K562 (cell line): Measurements from ENCODE around the gene ANKDD1A. TPM values are rescaled to one million over a fixed set of nuclear protein-coding genes. Genes with fewer than 3 reads are reported as not detected.

Source experiments
- ATAC-seq: fragments of 200-7000 bp; cut with Tn5 transposase; 3 replicates; pipeline ENCODE4 v1.9.1; 2020; ENCODE audit warnings: moderate library complexity
- BruUV-seq: library from RNA; stranded (reverse); fragments of 400-500 nt; replicated peaks from 2 replicates; lab custom pipeline; 2021; lab: Mats Ljungman, UMichigan
- CTCF ChIA-PET: fragments of 300-600 bp; formaldehyde crosslinking; extraction: SDS; loops from one replicate; lab custom pipeline; 2021; ENCODE audit warnings: low intra/inter-chr PET ratio; lab: Yijun Ruan, JAX
- POLR2A ChIA-PET: fragments of 300-600, 350-650 bp; sonication (Branson Sonifier 250); formaldehyde crosslinking; extraction: SDS; loops from one replicate; lab custom pipeline; 2021; ENCODE audit warnings: antibody characterized with exemption, inconsistent platforms; lab: Yijun Ruan, JAX
- DNase-seq, 4 experiments: peaks; one replicate each; pipeline versions ENCODE4 v3.0.0 to v3.0.0-alpha.2; 2011 to 2018; ENCODE audit warnings: low spot score in 3 of 4, mixed read lengths in 3 of 4; ENCODE audit errors: extremely low read depth in 1 of 4
- FAIRE-seq: peaks from 2 replicates; lab custom pipeline; 2011; peaks lifted over from hg19 to GRCh38; lab: Jason Lieb, UNC
- H2AFZ ChIP-seq: 2 replicates; pipeline ENCODE4 v1.6.0; 2011; ENCODE audit warnings: low read depth, low read length, control low read depth, inconsistent platforms
- H3K27ac ChIP-seq: fragments of 200-600 bp; 3 replicates; pipeline ENCODE4 v1.8.0; 2011; ENCODE audit warnings: low read depth, mild to moderate bottlenecking, control low read depth, inconsistent platforms, low read length, moderate library complexity, mixed read lengths; ENCODE audit errors: extremely low read depth
- H3K27me3 ChIP-seq, 2 experiments: fragments of 300-600 bp in 1 of 2; 2 replicates in 1 of 2; 3 replicates in 1 of 2; pipeline versions ENCODE4 v1.6.0 to v1.8.0; 2011; ENCODE audit warnings: inconsistent platforms in 2 of 2, low read length in 2 of 2, mild to moderate bottlenecking in 1 of 2, mixed read lengths in 1 of 2, moderate library complexity in 1 of 2; ENCODE audit not compliant: control insufficient read depth in 2 of 2, insufficient read depth in 2 of 2
- H3K36me3 ChIP-seq: fragments of 300-600 bp; 3 replicates; pipeline ENCODE4 v1.8.0; 2011; ENCODE audit warnings: mild to moderate bottlenecking, low read length, inconsistent platforms; ENCODE audit not compliant: control insufficient read depth, insufficient read depth
- H3K4me1 ChIP-seq, 2 experiments: fragments of 200-600 bp in 1 of 2; replicated peaks in 1 of 2; 2 replicates in 1 of 2; 3 replicates in 1 of 2; pipeline versions ENCODE4 v1.5.1 to v1.8.0; 2011; ENCODE audit warnings: inconsistent platforms in 2 of 2, low read length in 2 of 2, mild to moderate bottlenecking in 1 of 2, mixed read lengths in 1 of 2, moderate library complexity in 1 of 2; ENCODE audit not compliant: control insufficient read depth in 2 of 2, insufficient read depth in 2 of 2
- H3K4me2 ChIP-seq: 2 replicates; pipeline ENCODE4 v1.6.1; 2011; ENCODE audit warnings: low read length, control low read depth, inconsistent platforms, mixed read lengths; ENCODE audit not compliant: insufficient read depth
- H3K4me3 ChIP-seq: fragments of 200-600 bp; sonication (generic), shearing (Covaris generic); 2 replicates; pipeline ENCODE4 v1.5.1; 2016; ENCODE audit warnings: control low read depth, inconsistent platforms
- H3K79me2 ChIP-seq: fragments of 200-600 bp; 3 replicates; pipeline ENCODE4 v1.8.0; 2011; ENCODE audit warnings: low read length, inconsistent platforms; ENCODE audit not compliant: control insufficient read depth, insufficient read depth
- H3K9ac ChIP-seq, 2 experiments: 2 replicates each; pipeline versions ENCODE4 v1.6.0 to v1.6.1; 2011; ENCODE audit warnings: low read depth in 2 of 2, low read length in 2 of 2, control low read depth in 1 of 2, inconsistent platforms in 1 of 2, mild to moderate bottlenecking in 1 of 2, mixed read lengths in 1 of 2; ENCODE audit not compliant: insufficient read depth in 1 of 2
- H3K9me1 ChIP-seq: one replicate; pipeline ENCODE4 v1.6.0; 2011; ENCODE audit warnings: inconsistent platforms, mild to moderate bottlenecking, low read length, moderate library complexity; ENCODE audit not compliant: control insufficient read depth, insufficient read depth
- H3K9me3 ChIP-seq: replicated peaks from 2 replicates; pipeline ENCODE4 v1.5.1; 2011; ENCODE audit warnings: low read depth, low read length, inconsistent platforms; ENCODE audit not compliant: control insufficient read depth, insufficient read depth
- H4K20me1 ChIP-seq: replicated peaks from 2 replicates; pipeline ENCODE4 v1.6.1; 2011; ENCODE audit warnings: low read length, inconsistent platforms, mixed read lengths; ENCODE audit not compliant: control insufficient read depth, insufficient read depth
- ASH1L ChIP-seq: fragments of 450-650 bp; IDR thresholded peaks from 2 replicates; pipeline ENCODE4 v1.6.1; 2018; ENCODE audit warnings: borderline replicate concordance, mild to moderate bottlenecking, low read depth; ENCODE audit not compliant: partially characterized antibody
- CCNT2 ChIP-seq: IDR thresholded peaks from 2 replicates; pipeline ENCODE4 v1.6.1; 2011; ENCODE audit warnings: borderline replicate concordance, low read depth, mild to moderate bottlenecking, moderate library complexity, mixed read lengths, low read length; ENCODE audit not compliant: insufficient read length; ENCODE audit errors: extremely low read depth
- COPS2 ChIP-seq: fragments of 450-650 bp; conservative IDR thresholded peaks from 2 replicates; pipeline ENCODE4 v1.6.1; 2016; ENCODE audit warnings: mild to moderate bottlenecking, moderate library complexity
- E2F6 ChIP-seq, 2 experiments: IDR thresholded peaks; 2 replicates each; pipeline ENCODE4 v1.6.1; 2011; ENCODE audit warnings: borderline replicate concordance in 1 of 2, control low read depth in 1 of 2, low read depth in 1 of 2, low read length in 1 of 2, mild to moderate bottlenecking in 1 of 2, mixed read lengths in 1 of 2, moderate library complexity in 1 of 2; ENCODE audit not compliant: insufficient read depth in 1 of 2, insufficient read length in 1 of 2, poor library complexity in 1 of 2, severe bottlenecking in 1 of 2; ENCODE audit errors: extremely low read depth in 1 of 2
- ERF ChIP-seq: fragments of 450-650 bp; formaldehyde crosslinking; IDR thresholded peaks from 2 replicates; pipeline ENCODE4 v1.4.0; 2020; ENCODE audit warnings: mild to moderate bottlenecking, mixed read lengths
- GABPB1 ChIP-seq: sonication (generic); formaldehyde crosslinking; IDR thresholded peaks from 2 replicates; pipeline ENCODE4 v1.8.0; 2022; ENCODE audit warnings: mild to moderate bottlenecking, missing genetic modification reagents
- HNRNPL ChIP-seq: fragments of 200-400 bp; formaldehyde crosslinking; IDR thresholded peaks from 2 replicates; pipeline ENCODE4 v1.6.1; 2017; ENCODE audit warnings: low read depth, mild to moderate bottlenecking, low read length
- IRF9 ChIP-seq: fragments of 450-650 bp; IDR thresholded peaks from 2 replicates; pipeline ENCODE4 v1.6.1; 2016; ENCODE audit warnings: missing biosample characterization, missing genetic modification characterization
- NFIX ChIP-seq: fragments of 250-450 bp; sonication (Bioruptor Pico); IDR thresholded peaks from 2 replicates; pipeline ENCODE4 v1.4.0; 2020; ENCODE audit warnings: low read depth, mild to moderate bottlenecking, moderate library complexity
- NR1H2 ChIP-seq: sonication (generic); formaldehyde crosslinking; IDR thresholded peaks from 2 replicates; pipeline ENCODE4 v1.4.0; 2020; ENCODE audit warnings: mild to moderate bottlenecking, missing genetic modification reagents
- PKNOX1 ChIP-seq: fragments of 450-650 bp; IDR thresholded peaks from 2 replicates; pipeline ENCODE4 v1.6.1; 2016
- POLR2G ChIP-seq: fragments of 200-400 bp; formaldehyde crosslinking; IDR thresholded peaks from 2 replicates; pipeline ENCODE4 v1.6.1; 2017; ENCODE audit warnings: low read depth, mild to moderate bottlenecking, antibody characterized with exemption, low read length, moderate library complexity
- SOX6 ChIP-seq: fragments of 450-650 bp; IDR thresholded peaks from 2 replicates; pipeline ENCODE4 v1.6.1; 2014; ENCODE audit warnings: mild to moderate bottlenecking
- SP1 ChIP-seq: sonication (generic); formaldehyde crosslinking; IDR thresholded peaks from 2 replicates; pipeline ENCODE4 v1.8.1; 2022; ENCODE audit warnings: mild to moderate bottlenecking, missing genetic modification reagents
- STAT5B ChIP-seq: fragments of 250-450 bp; sonication (Bioruptor Pico); IDR thresholded peaks from 2 replicates; pipeline ENCODE4 v1.8.0; 2021; ENCODE audit warnings: mild to moderate bottlenecking, inconsistent platforms
- TCF15 ChIP-seq: fragments of 250-450 bp; sonication (Bioruptor Pico); IDR thresholded peaks from 2 replicates; pipeline ENCODE4 v1.8.0; 2022; ENCODE audit warnings: moderate library complexity, mild to moderate bottlenecking, inconsistent platforms
- ZNF445 ChIP-seq: fragments of 250-450 bp; sonication (Bioruptor Pico); IDR thresholded peaks from 2 replicates; pipeline ENCODE4 v1.4.0; 2020; ENCODE audit warnings: low read depth, mild to moderate bottlenecking, moderate library complexity
- WGBS: fragments of 100-300 bp; shearing (Covaris generic); methylation state at CpG from one replicate; pipeline ENCODE4 v1.1.6; 2016; ENCODE audit warnings: low coverage, mixed read lengths; ENCODE audit not compliant: insufficient coverage; ENCODE audit errors: missing lambda C conversion rate; 5-methylcytosine and 5-hydroxymethylcytosine counted together
- in situ Hi-C: fragments of 300-500 bp; cut with MboI; formaldehyde crosslinking; loops from 4 replicates; pipeline ENCODE4 v1.15.0; 2018; ENCODE audit warnings: inconsistent platforms, mixed read lengths
- intact Hi-C: fragments of 100-400 bp; cut with micrococcal nuclease; formaldehyde crosslinking; loops from 2 replicates; pipeline ENCODE4 v1.14.2; 2022
- polyA plus RNA-seq, 8 experiments: library from polyadenylated mRNA; depleted of rRNA in 4 of 8; stranded (reverse) in 5 of 8; unstranded in 3 of 8; fragments of >200 nt; fragmentation: Nextera tagmentation in 2 of 8; fragmentation: Illumina TruSeq in 1 of 8; extraction: Ambion mirVana in 2 of 8; extraction: Trizol in 1 of 8; gene quantifications; 2 replicates each; pipeline versions ENCODE4 v1.2.1 to v1.2.3, GENCODE V29; 2011 to 2014; ENCODE audit warnings: inconsistent platforms in 1 of 8, missing spikeins in 1 of 8
- total RNA-seq, 7 experiments: library from RNA; depleted of rRNA in 6 of 7; stranded (reverse); fragments of >200 nt in 6 of 7; fragmentation: Illumina TruSeq in 2 of 7; extraction: Trizol in 2 of 7; gene quantifications; 2 replicates each; pipeline versions ENCODE4 v1.2.1 to v1.2.3, GENCODE V29; 2011 to 2021; ENCODE audit warnings: low replicate concordance in 1 of 7

ANKDD1A gene
- total and polyA plus RNA-seq, 9 of the 15 experiments (the other 6 are each of a cell fraction or from before 2014, with no cell fraction given), result 0.08 to 0.80 (median 0.43) TPM

GRCh38 chr15:64893481-64894394, 18.0 kb upstream of the ANKDD1A start:
- peak overlapping the region; percentile 93 for H2AFZ ChIP-seq
- no peaks in the 10 kb centered on the region for H3K36me3 ChIP-seq
- no peak overlapping the region for H3K4me3 ChIP-seq
- H3K4me2 ChIP-seq, result peak overlapping the region; percentile 36; the same call in 1 of the 2 replicates
- no peaks in the 10 kb centered on the region for H3K9me3 ChIP-seq
- H3K9me1 ChIP-seq, result no peaks in the 10 kb centered on the region
- H3K9ac ChIP-seq, result peak overlapping the region; percentile 33 to 47; a peak in 3 of 4 replicates
- no TSS peak for BruUV-seq
- no peaks in the 10 kb centered on the region for H4K20me1 ChIP-seq
- WGBS, result 50% methylated on average over 39 of the region's 44 CpGs
- no peaks in the 10 kb centered on the region for H3K27me3 ChIP-seq
- peak overlapping the region; percentile 78; the same call in 2 of the 3 replicates for H3K27ac ChIP-seq
- POLR2A ChIA-PET, result interaction anchor here (0.6 to 1.6 kb wide), 10 partner anchors 10 to 725 kb away, joined by 3 to 7 read pairs (median 3); partner anchors contain the start of gene RNU5B-1
- intact Hi-C loops, result no loop called here
- CTCF ChIA-PET, result no interaction called here
- H3K4me1 ChIP-seq, result peaks cover 26 to 29% of the 10 kb centered on the region in 2 experiments
- DNase-seq, result peak; percentile 88 to 92 (median 89)
- H3K79me2 ChIP-seq, result no peaks in the 10 kb centered on the region
- in situ Hi-C loops, result no loop called here
- FAIRE-seq, result peak; percentile 85
- ATAC-seq, result peak; percentile 87
- peak; percentile 50 for TF ChIP-seq POLR2G
- no peak for TF ChIP-seq ERF (CRISPR knock-in tag)
- TF ChIP-seq COPS2, result no peak
- TF ChIP-seq NFIX (CRISPR knock-in tag), result no peak
- TF ChIP-seq NR1H2 (CRISPR knock-in tag), result no peak
- TF ChIP-seq IRF9 (tag), result no peak
- TF ChIP-seq GABPB1, result peak; percentile 40; the same call in 1 of the 2 replicates
- TF ChIP-seq ASH1L, result peak; percentile 73
- peak; percentile 43; the same call in 1 of the 2 replicates for TF ChIP-seq SP1 (CRISPR knock-in tag)
- no peak for TF ChIP-seq SOX6
- TF ChIP-seq STAT5B (CRISPR knock-in tag), result no peak
- no peak for TF ChIP-seq TCF15 (CRISPR knock-in tag)
- no peak for TF ChIP-seq ZNF445 (CRISPR knock-in tag)
- no peak for TF ChIP-seq HNRNPL
- TF ChIP-seq PKNOX1, result peak; percentile 98
- TF ChIP-seq CCNT2, result no peak
- peak; percentile 53 to 89 for TF ChIP-seq E2F6 (IDR thresholded peaks at IDR 0.05; ENCODE audit: borderline replicate concordance in 1 of 2, extremely low read depth in 1 of 2, insufficient read depth in 1 of 2, insufficient read length in 1 of 2, low read depth in 1 of 2, low read length in 1 of 2, poor library complexity in 1 of 2, severe bottlenecking in 1 of 2)
